GM12891 (cell line): ENCODE measurements around the gene PYGL.
"Not testable (repeated sequence)": the region's sequence is repeated elsewhere in the genome, so short reads cannot be mapped to it uniquely, and the experiment has no call there.

ENCODE experiments used
- DNase-seq: peaks from one replicate; pipeline ENCODE4 v3.0.0; 2011; ENCODE audit warnings: low spot score; ENCODE audit not compliant: insufficient read length
- FAIRE-seq: peaks from 2 replicates; lab custom pipeline; 2011; peaks lifted over from hg19 to GRCh38; lab: Jason Lieb, UNC
- PAX5 ChIP-seq: IDR thresholded peaks from 2 replicates; pipeline ENCODE4 v1.6.1; 2011; ENCODE audit warnings: low read length, moderate library complexity, mild to moderate bottlenecking; ENCODE audit not compliant: insufficient read depth, severe bottlenecking
- POLR2A ChIP-seq: IDR thresholded peaks from 2 replicates; pipeline ENCODE4 v1.6.1; 2011; ENCODE audit warnings: low read depth, low read length, control low read depth
- POLR2AphosphoS5 ChIP-seq: IDR thresholded peaks from 2 replicates; pipeline ENCODE4 v1.6.1; 2011; ENCODE audit warnings: low read depth, low read length, control low read depth
- POU2F2 ChIP-seq: IDR thresholded peaks from 2 replicates; pipeline ENCODE4 v1.6.1; 2011; ENCODE audit warnings: low read depth, mild to moderate bottlenecking, control low read depth, low read length, moderate library complexity
- SPI1 ChIP-seq: IDR thresholded peaks from 2 replicates; pipeline ENCODE4 v1.6.1; 2011; ENCODE audit warnings: low read depth, low read length, control low read depth
- TAF1 ChIP-seq: IDR thresholded peaks from 2 replicates; pipeline ENCODE4 v1.6.1; 2011; ENCODE audit warnings: low read depth, low read length, control low read depth

The PYGL gene

DNA sequence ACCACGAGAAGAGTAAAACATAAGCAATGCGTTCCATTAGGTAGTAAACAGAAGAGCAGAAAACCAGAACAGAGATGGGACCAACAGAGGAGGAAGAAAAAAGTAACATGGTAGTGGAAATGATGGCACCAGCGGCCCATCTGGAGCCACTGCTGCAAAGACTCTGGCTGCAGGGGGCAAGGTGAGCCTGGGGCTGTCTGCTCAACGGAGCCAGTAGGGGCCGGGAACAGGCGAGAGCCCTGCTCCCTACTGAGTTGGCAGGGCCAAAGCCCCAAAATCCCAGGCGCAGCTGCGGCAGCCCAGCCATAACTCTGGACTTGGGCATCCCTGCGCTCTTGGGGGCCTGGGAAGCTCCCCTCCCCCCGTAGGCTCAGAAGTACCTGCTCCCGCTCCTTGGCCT is 28.5 kb upstream of the PYGL start:
- no peak for TF ChIP-seq SPI1
- no peak for TF ChIP-seq POU2F2
- TF ChIP-seq POLR2A = no peak
- no peak for TF ChIP-seq TAF1
- TF ChIP-seq PAX5 = no peak
- TF ChIP-seq POLR2AphosphoS5 = no peak
- no peak for FAIRE-seq
- DNase-seq = no peak

DNA sequence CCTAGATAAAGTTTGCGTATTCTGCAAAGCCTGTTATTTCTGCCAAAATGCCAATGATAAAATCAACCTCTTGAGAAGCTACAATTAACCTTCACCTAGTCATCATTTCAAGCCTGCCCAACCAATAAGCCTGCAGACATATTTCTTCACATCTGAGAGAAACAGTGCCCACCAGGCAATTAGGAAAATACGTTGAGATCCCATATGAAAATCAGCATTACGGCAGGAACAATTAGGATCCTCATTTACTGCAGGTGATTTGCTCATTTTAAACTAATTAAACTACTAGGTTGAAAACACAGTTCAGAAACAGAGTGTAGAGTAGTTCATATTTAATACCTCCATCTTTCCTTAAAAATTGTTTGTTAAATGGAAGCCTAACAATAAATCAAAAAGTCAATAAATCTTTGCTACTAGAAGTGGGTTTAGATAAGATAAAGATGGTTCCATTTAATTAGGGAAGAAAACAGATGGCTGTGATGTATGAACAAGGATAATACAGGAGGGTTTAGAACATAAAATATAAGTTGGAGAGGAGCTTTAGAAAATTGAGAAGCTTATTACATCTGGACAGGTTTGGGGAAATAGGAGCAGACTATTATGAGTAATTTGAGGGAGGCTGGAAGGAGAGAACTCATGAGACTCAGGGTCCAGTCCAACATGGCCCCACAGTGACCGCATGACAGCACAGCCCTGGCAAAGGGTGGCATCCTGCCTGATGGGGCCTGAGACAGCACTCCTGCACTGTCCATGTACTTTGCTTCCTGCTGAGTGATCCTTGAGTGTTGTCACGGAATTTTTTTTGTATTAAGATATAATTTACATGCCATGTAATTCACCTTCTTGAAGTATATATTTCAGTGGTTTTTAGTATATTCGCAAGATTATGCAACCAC is 26.9 kb upstream of the PYGL start:
- TF ChIP-seq POLR2AphosphoS5 = no peak
- TF ChIP-seq PAX5 = no peak
- TF ChIP-seq POLR2A = no peak
- no peak for TF ChIP-seq SPI1
- no peak for TF ChIP-seq POU2F2
- no peak for TF ChIP-seq TAF1
- no peak for DNase-seq
- FAIRE-seq = no peak

DNA sequence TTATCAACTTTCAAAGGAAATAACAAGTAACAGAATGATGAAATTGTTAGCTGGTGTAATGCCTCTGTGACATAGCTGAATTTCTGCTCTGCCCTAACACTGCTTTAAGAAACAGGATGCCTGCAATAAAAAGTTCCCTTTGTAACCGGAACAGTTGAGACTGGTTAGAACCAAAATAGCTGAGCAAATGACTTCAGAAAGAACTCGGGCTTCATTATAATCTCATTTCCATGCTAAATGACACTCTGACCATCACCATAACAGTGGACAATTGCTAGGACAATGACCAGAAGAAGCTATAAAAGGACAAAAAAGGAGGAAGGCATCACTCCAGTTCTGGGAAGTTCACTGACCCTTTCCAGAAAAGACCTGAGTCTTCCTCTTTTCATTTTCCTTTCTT is 23.5 kb upstream of the PYGL start:
- TF ChIP-seq TAF1 (no peak), SPI1 (no peak), POLR2AphosphoS5 (no peak), PAX5 (no peak), POU2F2 (no peak), POLR2A (no peak)
- no peak for FAIRE-seq
- no peak for DNase-seq

DNA sequence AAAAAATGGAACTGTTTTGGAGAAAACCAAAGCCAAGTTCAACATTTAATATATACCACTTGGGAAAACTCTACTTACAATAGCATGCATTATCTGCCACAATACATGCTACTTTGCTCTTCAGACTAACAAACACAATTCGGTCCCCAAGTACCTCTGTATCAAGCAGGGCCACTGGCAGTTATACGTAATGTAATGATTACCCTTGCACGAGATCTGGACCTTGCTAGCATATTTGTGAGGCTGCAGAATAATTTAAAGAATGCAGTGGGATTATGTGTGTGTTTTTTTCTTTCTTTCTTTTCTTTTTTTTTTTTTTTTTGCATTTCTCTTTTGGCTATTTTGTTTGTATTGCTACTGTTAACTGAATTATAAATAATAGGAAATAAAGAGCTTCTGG is 22.8 kb upstream of the PYGL start:
- DNase-seq (no peak), FAIRE-seq (no peak)
- TF ChIP-seq POLR2AphosphoS5 (no peak), TAF1 (no peak), POLR2A (no peak), POU2F2 (no peak), PAX5 (no peak), SPI1 (no peak)

DNA sequence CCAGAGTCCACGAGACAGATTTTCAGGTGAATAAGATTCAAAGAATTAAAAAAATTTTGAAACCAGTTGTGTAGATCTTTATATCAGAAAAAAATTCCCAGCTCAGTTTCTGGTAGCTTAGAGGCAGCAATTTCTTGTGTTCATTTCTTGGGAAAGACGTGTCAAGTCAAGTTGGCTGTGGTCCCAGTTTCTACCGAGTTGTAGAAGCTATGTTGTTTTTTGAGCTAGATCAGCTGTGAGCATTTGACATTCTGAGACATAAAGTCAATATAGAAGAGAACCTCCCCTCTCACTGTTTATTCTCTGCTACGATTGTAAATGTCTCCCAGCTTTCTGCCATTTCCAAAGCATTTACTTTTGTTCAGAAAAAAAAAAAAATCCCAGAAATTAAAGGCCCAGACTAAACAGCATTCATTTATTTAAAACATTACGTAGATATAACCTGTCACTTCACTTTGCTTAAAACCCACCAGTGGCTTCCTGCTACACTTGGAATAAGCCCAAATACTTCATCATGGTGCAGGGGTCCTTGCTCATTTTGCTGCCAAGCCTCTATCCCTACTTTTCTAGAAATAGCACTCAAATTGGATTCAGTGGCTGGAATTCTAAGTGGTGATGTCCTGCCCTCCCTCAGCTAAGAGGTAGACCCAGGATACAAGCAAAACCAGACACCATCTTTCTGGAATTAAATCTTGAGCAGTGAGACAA is 20.6 kb upstream of the PYGL start:
- FAIRE-seq = no peak
- no peak for DNase-seq
- TF ChIP-seq POU2F2 = no peak
- TF ChIP-seq TAF1 = no peak
- TF ChIP-seq POLR2A = no peak
- TF ChIP-seq PAX5 = no peak
- no peak for TF ChIP-seq SPI1
- no peak for TF ChIP-seq POLR2AphosphoS5

DNA sequence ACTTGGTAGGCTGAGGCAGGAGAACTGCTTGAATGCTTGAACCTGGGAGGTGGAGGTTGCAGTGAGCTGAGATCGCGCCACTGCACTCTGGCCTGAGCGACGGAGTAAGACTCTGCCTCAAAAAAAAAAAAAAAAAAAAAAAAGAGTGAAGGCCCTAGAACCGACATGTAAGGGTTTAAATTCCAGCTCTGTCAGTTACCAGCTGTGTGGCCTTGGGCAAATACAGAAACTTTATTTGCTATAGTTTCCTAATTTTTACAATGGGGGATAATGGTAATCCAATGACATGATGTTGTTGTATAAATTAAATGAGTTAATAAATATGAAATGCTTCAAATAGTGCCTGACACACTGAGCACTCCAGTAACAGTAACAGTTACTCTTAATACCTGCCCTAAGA is 19.6 kb upstream of the PYGL start:
- TF ChIP-seq SPI1 = no peak
- TF ChIP-seq TAF1 = no peak
- no peak for TF ChIP-seq POU2F2
- TF ChIP-seq POLR2A = no peak
- no peak for FAIRE-seq

DNA sequence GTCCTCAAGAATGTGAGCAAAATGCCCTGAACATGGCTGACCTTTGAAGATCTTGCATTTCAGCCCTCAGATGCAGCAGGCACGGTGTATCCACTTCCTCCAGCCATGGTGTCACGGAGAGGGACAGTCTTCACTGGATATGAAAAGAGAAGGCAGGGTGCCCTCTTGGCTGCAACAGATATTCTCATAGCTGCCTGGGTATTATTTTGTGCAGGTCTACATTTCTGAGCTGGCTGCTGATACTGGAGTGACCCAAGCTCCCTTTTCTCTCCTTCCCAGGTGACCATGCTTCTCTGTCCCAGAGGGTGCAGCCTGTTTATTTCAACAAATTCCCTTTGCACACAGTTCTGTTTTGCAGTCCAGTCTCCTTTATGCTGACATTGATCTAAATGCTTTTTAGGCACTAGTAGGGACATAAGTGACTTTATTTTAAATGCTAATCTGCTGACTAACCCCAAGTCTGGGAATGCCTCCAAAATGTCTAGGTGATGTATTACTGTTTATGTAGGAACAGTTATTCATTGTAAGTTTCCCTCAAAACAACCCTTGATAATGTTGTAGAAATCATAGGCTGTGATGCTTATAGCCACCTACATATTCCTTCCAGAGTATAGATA is 17.4 kb upstream of the PYGL start:
- TF ChIP-seq TAF1 (no peak), POLR2A (no peak), SPI1 (no peak), PAX5 (no peak), POU2F2 (no peak), POLR2AphosphoS5 (no peak)
- DNase-seq = no peak
- FAIRE-seq = no peak

More for the DNA sequence above, 19.6 kb upstream of the PYGL start:
- DNase-seq = no peak

DNA sequence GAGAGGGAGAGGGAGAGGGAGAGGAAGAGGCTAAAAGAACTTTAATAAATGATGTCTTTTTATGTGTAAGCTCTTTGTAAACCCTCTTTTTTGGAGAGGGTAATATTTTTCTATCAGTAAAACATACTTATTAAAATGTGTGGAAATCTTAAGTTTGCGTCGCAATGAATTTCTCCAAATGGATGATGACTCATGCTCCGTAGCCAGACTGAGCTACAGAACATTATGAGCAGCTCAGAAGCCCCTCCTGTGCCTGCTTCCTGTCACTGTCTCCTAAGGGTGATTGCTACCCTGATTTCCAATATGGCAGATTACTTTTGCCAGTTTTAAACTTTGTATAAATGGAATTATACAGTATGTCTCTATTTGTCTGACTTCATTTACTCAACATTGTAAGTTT is 13.0 kb upstream of the PYGL start:
- DNase-seq (no peak), FAIRE-seq (no peak)
- no peak for TF ChIP-seq TAF1
- no peak for TF ChIP-seq SPI1
- no peak for TF ChIP-seq POU2F2
- no peak for TF ChIP-seq POLR2AphosphoS5
- no peak for TF ChIP-seq PAX5
- TF ChIP-seq POLR2A = no peak

DNA sequence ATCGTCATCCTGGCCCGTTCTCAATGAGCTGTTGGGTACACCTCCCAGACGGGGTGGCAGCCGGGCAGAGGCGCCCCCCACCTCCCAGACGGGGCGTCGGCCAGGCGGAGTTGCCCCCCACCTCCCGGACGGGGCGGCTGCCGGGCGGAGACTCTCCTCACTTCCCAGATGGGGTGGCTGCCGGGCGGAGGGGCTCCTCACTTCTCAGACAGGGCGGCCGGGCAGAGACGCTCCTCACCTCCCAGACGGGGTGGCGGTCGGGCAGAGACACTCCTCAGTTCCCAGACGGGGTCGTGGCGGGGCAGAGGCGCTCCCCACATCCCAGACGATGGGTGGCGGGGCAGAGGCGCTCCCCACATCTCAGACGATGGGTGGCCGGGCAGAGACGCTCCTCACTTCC is 12.1 kb upstream of the PYGL start:
- DNase-seq, FAIRE-seq: not testable (repeated sequence)
